HG02571 (cell line): ENCODE data around the gene LTBP1.
A peak's percentile ranks its signal among the peaks of the same experiment; 100 is the strongest.

Source experiments
- ATAC-seq: cut with Tn5 transposase; IDR thresholded peaks from one replicate; pipeline ENCODE4 v1.9.1; 2021; ENCODE audit warnings: mild to moderate bottlenecking, moderate library complexity; ENCODE audit not compliant: unreplicated experiment

Gene LTBP1

GRCh38 chr2:33069894-33070651 lies 123.3 kb downstream of the LTBP1 start:
- ATAC-seq = peak; percentile 50

- ATAC-seq = no peak
Observed at GRCh38 chr2:33071591-33071990, 124.8 kb downstream of the LTBP1 start.

- no peak for ATAC-seq
Observed at GRCh38 chr2:33072614-33073013, 125.9 kb downstream of the LTBP1 start.

- ATAC-seq = no peak
Observed at GRCh38 chr2:33073018-33073417, 126.3 kb downstream of the LTBP1 start.

GRCh38 chr2:33074197-33074596 lies 127.4 kb downstream of the LTBP1 start:
- no peak for ATAC-seq

GRCh38 chr2:33077311-33077710 lies 130.6 kb downstream of the LTBP1 start:
- no peak for ATAC-seq

GRCh38 chr2:33077844-33078243 lies 131.1 kb downstream of the LTBP1 start:
- ATAC-seq = no peak

GRCh38 chr2:33081691-33082090 lies 134.9 kb downstream of the LTBP1 start:
- no peak for ATAC-seq

- no peak for ATAC-seq
Observed at GRCh38 chr2:33083699-33084387, 137.1 kb downstream of the LTBP1 start.

GRCh38 chr2:33084433-33084832 lies 137.7 kb downstream of the LTBP1 start:
- no peak for ATAC-seq

- no peak for ATAC-seq
Observed at GRCh38 chr2:33085646-33086045, 138.9 kb downstream of the LTBP1 start.

GRCh38 chr2:33086400-33087015 lies 139.8 kb downstream of the LTBP1 start:
- ATAC-seq = no peak

- no peak for ATAC-seq
Observed at GRCh38 chr2:33090553-33091134, 143.9 kb downstream of the LTBP1 start.

- no peak for ATAC-seq
Observed at GRCh38 chr2:33091541-33092123, 144.9 kb downstream of the LTBP1 start.

- ATAC-seq = no peak
Observed at GRCh38 chr2:33093283-33093993, 146.7 kb downstream of the LTBP1 start.

GRCh38 chr2:33094303-33094702 lies 147.6 kb downstream of the LTBP1 start:
- no peak for ATAC-seq

GRCh38 chr2:33099989-33100388 lies 153.2 kb downstream of the LTBP1 start:
- no peak for ATAC-seq

- no peak for ATAC-seq
Observed at GRCh38 chr2:33100921-33101320, 154.2 kb downstream of the LTBP1 start.

GRCh38 chr2:33104052-33104623 lies 157.4 kb downstream of the LTBP1 start:
- ATAC-seq = no peak

- ATAC-seq = no peak
Observed at GRCh38 chr2:33104726-33105125, 158.0 kb downstream of the LTBP1 start.
